Measurements from ENCODE around the gene DLX3. TPM values are rescaled to one million over a fixed set of nuclear protein-coding genes. Genes with fewer than 3 reads are reported as not detected.

The DLX3 gene
- total and polyA plus RNA-seq, 12 donors: 0.03 to 0.23 (median 0.11) TPM; not detected in 9

DNA sequence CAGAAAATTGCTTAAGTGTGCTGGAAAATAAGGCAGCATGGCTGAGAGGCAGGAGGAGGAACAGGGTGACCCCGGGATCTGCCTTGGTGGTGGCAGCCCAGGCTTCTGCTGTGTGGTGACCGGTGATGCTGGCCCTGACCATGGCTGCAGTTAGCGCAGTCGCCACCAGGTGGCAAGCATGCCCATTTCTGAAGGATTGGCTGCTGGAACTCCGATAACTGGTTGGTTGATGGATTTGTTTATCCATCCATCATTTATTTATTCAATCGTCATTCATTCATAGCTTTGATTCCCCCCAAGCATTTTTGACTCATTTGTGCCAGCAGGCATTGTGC is 31.8 kb upstream of the DLX3 start:
- WGBS, 2 donors: 0 to 1% methylated on average over 6 of the region's 6 CpGs
- peak; percentile 79 to 87 for DNase-seq
- ATAC-seq: peak; percentile 75 to 89 (median 82)
- TF ChIP-seq, protein P1, sequence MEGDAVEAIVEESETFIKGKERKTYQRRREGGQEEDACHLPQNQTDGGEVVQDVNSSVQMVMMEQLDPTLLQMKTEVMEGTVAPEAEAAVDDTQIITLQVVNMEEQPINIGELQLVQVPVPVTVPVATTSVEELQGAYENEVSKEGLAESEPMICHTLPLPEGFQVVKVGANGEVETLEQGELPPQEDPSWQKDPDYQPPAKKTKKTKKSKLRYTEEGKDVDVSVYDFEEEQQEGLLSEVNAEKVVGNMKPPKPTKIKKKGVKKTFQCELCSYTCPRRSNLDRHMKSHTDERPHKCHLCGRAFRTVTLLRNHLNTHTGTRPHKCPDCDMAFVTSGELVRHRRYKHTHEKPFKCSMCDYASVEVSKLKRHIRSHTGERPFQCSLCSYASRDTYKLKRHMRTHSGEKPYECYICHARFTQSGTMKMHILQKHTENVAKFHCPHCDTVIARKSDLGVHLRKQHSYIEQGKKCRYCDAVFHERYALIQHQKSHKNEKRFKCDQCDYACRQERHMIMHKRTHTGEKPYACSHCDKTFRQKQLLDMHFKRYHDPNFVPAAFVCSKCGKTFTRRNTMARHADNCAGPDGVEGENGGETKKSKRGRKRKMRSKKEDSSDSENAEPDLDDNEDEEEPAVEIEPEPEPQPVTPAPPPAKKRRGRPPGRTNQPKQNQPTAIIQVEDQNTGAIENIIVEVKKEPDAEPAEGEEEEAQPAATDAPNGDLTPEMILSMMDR (IDR thresholded peaks at IDR 0.05): peak; percentile 89 to 98 (median 94)
- intact Hi-C loops (cut with DNase I): loop anchor here in 8 of 10 donors (1.0 to 10.0 kb wide), 7 partner anchors 29 to 270 kb away; partner anchors contain the start of gene ITGA3 (in 2 of the 8)
- Histone ChIP-seq H3K4me3 (peak overlapping the region in 5 of 10 donors; percentile 13 to 37 (median 28)), H3K27ac (no peak overlapping the region), H3K36me3 (no peaks in the 10 kb centered on the region), H3K4me1 (peaks cover 5 to 34% (median 18%) of the 10 kb centered on the region in 9 donors), H3K27me3 (peaks cover 0 to 20% (median 6%) of the 10 kb centered on the region in 7 donors), H3K9me3 (no peaks in the 10 kb centered on the region)

DNA sequence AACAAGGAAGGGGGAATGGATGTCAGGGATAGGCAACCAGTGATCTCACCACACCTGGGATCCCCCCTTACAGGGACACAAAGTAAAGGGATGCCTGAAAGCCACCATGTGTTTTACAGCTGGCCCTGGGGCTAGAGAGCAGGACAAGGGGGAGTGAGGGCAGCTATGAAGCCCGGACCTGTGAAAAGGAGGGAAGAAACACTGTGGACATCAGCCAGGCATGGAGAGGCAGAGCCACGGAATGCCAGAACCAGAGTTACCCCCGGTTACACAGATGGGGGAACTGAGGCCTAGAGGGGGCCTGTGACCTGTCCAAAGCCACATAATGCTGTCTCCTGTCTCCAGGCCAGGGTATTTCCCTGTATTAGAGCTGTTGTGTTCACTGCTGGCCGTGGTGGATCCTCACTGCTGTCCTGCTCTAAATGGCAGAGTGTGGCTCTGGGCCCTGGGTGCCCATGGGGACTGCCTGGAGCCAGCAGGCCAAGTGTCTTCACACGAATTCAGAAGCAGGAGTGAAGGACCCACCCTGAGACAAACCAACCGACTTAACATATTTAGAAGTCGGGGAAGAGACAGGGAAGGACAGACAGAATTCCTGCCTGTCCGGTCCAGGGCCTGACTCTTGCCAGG is 31.1 kb upstream of the DLX3 start:
- TF ChIP-seq, protein P1 (IDR thresholded peaks at IDR 0.05): no peak
- 66 to 71% methylated on average over 8 of the region's 8 CpGs for WGBS, 2 donors
- H3K27me3 ChIP-seq: peaks cover 0 to 25% (median 6%) of the 10 kb centered on the region in 7 donors
- DNase-seq: no peak
- no peak for ATAC-seq
- intact Hi-C loops (cut with DNase I): loop anchor here in 7 of 10 donors (1.0 to 10.0 kb wide), 6 partner anchors 31 to 271 kb away; partner anchors contain the start of gene ITGA3 (in 1 of the 7)
- H3K4me1 ChIP-seq: peaks cover 5 to 34% (median 18%) of the 10 kb centered on the region in 9 donors
- H3K4me3 ChIP-seq: no peak overlapping the region
- H3K36me3 ChIP-seq: no peaks in the 10 kb centered on the region
- no peaks in the 10 kb centered on the region for H3K9me3 ChIP-seq
- no peak overlapping the region for H3K27ac ChIP-seq

DNA sequence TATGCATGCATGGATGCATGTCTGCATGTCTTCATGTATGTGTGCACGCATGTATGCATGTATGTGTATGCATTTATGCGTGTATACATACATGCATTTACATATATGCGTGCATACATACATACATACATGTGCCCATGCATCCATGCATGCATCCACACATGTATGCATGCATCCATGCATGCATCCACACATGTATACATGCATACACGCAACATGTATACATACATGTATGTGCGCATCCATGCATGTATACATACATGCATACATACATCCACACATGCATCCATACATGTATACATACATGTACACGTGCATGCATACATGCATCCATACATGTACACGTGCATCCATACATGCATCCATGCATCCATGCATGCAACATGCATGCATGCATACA is 29.8 kb upstream of the DLX3 start:
- no peak for ATAC-seq
- Histone ChIP-seq H3K36me3 (no peaks in the 10 kb centered on the region), H3K27me3 (peaks cover 0 to 25% (median 6%) of the 10 kb centered on the region in 7 donors), H3K4me1 (peaks cover 5 to 34% (median 18%) of the 10 kb centered on the region in 9 donors), H3K9me3 (no peaks in the 10 kb centered on the region), H3K27ac (no peak overlapping the region), H3K4me3 (no peak overlapping the region)
- intact Hi-C loops (cut with DNase I): loop anchor here in 5 of 10 donors (5.0 to 10.0 kb wide), 3 partner anchors 270 to 507 kb away; partner anchors contain the start of gene EPN3 (in 1 of the 5)
- 38 to 53% methylated on average over 7 of the region's 7 CpGs for WGBS, 2 donors
- no peak for DNase-seq
- TF ChIP-seq, protein P1 (IDR thresholded peaks at IDR 0.05): no peak

DNA sequence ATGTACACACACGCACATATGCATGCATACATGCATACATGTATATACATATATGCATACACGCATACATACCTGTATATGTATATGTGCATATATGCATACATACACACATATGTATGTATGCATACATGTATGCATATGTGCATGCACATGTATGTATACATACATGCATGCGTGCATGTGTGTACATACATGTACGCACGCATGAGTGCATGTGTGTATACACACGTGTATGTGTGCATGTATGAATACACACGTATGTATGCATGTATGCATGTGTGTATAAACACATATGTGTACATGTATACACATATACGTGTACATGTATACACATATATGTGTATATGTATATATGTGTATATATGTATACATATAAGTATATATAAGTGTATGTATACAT is 28.5 kb upstream of the DLX3 start:
- intact Hi-C loops (cut with DNase I): loop anchor here in 4 of 10 donors (5.0 to 10.0 kb wide), 2 partner anchors 271 to 509 kb away; partner anchors contain the start of gene EPN3 (in 1 of the 4)

More for the DNA sequence above, 28.5 kb upstream of the DLX3 start:
- TF ChIP-seq, protein P1 (IDR thresholded peaks at IDR 0.05): no peak
- H3K27me3 ChIP-seq: peaks cover 0 to 21% (median 5%) of the 10 kb centered on the region in 7 donors
- 63 to 67% methylated on average over 8 of the region's 8 CpGs for WGBS, 2 donors
- no peak for ATAC-seq
- H3K4me1 ChIP-seq: peaks cover 5 to 34% (median 18%) of the 10 kb centered on the region in 9 donors
- H3K27ac ChIP-seq: no peak overlapping the region
- no peaks in the 10 kb centered on the region for H3K36me3 ChIP-seq
- H3K4me3 ChIP-seq: no peak overlapping the region
- no peak for DNase-seq
- H3K9me3 ChIP-seq: no peaks in the 10 kb centered on the region

Data from heart right ventricle (tissue), 16 donors.